SH-SY5Y (cell line): Measurements from ENCODE around the gene CNPY2.

Experiments used
- GATA2 ChIP-seq: IDR thresholded peaks from 2 replicates; pipeline ENCODE4 v1.6.1; 2011; ENCODE audit warnings: mild to moderate bottlenecking, low read depth, low read length
- GATA3 ChIP-seq: IDR thresholded peaks from 2 replicates; pipeline ENCODE4 v1.6.1; 2011; ENCODE audit warnings: low read depth, mild to moderate bottlenecking, low read length, moderate library complexity

CNPY2 gene

GRCh38 chr12:56282579-56282978, 33.2 kb downstream of the CNPY2 start:
- TF ChIP-seq GATA3: no peak
- no peak for TF ChIP-seq GATA2

GRCh38 chr12:56282030-56282429, 33.8 kb downstream of the CNPY2 start:
- no peak for TF ChIP-seq GATA3
- TF ChIP-seq GATA2: no peak

GRCh38 chr12:56280849-56281248, 34.9 kb downstream of the CNPY2 start:
- TF ChIP-seq GATA3 (no peak), GATA2 (no peak)

GRCh38 chr12:56278905-56279304, 36.9 kb downstream of the CNPY2 start:
- TF ChIP-seq GATA3 (no peak), GATA2 (no peak)

- TF ChIP-seq GATA3: no peak
Measured at GRCh38 chr12:56274299-56274698, 41.5 kb downstream of the CNPY2 start.

- TF ChIP-seq GATA3 (no peak), GATA2 (no peak)
Measured at GRCh38 chr12:56271031-56271430, 44.8 kb downstream of the CNPY2 start.

GRCh38 chr12:56267443-56268071, 48.2 kb downstream of the CNPY2 start:
- TF ChIP-seq GATA2 (no peak), GATA3 (no peak)

GRCh38 chr12:56266693-56267442, 48.9 kb downstream of the CNPY2 start, which contains the start of gene COQ10A:
TSS of gene COQ10A (plus strand) at chr12:56266942. CDS start at chr12:56267119, 177 bp downstream.
- TF ChIP-seq GATA2: no peak
- TF ChIP-seq GATA3: no peak

- TF ChIP-seq GATA3: no peak
- TF ChIP-seq GATA2: no peak
Measured at GRCh38 chr12:56261503-56262232, 54.1 kb downstream of the CNPY2 start.

GRCh38 chr12:56260921-56261320, 54.9 kb downstream of the CNPY2 start:
- TF ChIP-seq GATA2: no peak
- no peak for TF ChIP-seq GATA3

GRCh38 chr12:56260380-56260779, 55.4 kb downstream of the CNPY2 start:
- TF ChIP-seq GATA3: no peak
- no peak for TF ChIP-seq GATA2
